Fibroblast of lung (primary cell): ENCODE results near the gene LSR. TPM values are rescaled to one million over a fixed set of nuclear protein-coding genes. Genes with fewer than 3 reads are reported as not detected.

ENCODE experiments used
- DNase-seq, 2 donors: peaks; one replicate each; pipeline versions ENCODE4 v3.0.0 to v3.0.0-alpha.2; 2010; ENCODE audit warnings: low read depth in 2 of 2
- H2AFZ ChIP-seq: 2 replicates; pipeline ENCODE4 v1.5.1; 2012; ENCODE audit warnings: low read length, control low read depth, inconsistent platforms
- H3K27ac ChIP-seq: 2 replicates; pipeline ENCODE4 v1.5.1; 2011; ENCODE audit warnings: low read length, control low read depth; ENCODE audit not compliant: insufficient read depth
- H3K27me3 ChIP-seq: 2 replicates; pipeline ENCODE4 v1.5.1; 2011; ENCODE audit warnings: mild to moderate bottlenecking, low read length; ENCODE audit not compliant: control insufficient read depth, insufficient read depth
- H3K36me3 ChIP-seq: 2 replicates; pipeline ENCODE4 v1.5.1; 2011; ENCODE audit warnings: low read length; ENCODE audit not compliant: control insufficient read depth, insufficient read depth
- H3K4me1 ChIP-seq: 2 replicates; pipeline ENCODE4 v1.5.1; 2011; ENCODE audit warnings: low read length; ENCODE audit not compliant: control insufficient read depth, insufficient read depth; ENCODE audit errors: extremely low read depth
- H3K4me2 ChIP-seq: 2 replicates; pipeline ENCODE4 v1.5.1; 2011; ENCODE audit warnings: low read length, control low read depth; ENCODE audit not compliant: insufficient read depth; ENCODE audit errors: extremely low read depth
- H3K4me3 ChIP-seq, 4 experiments: fragments of 200-600 bp in 1 of 4; sonication (generic) in 1 of 4; replicated peaks in 1 of 4; 2 replicates each; pipeline ENCODE4 v1.5.1; 2011 to 2016; ENCODE audit warnings: low read length in 4 of 4, low read depth in 3 of 4, mild to moderate bottlenecking in 3 of 4, control low read depth in 2 of 4, inconsistent platforms in 1 of 4, mixed read lengths in 1 of 4; ENCODE audit not compliant: insufficient read depth in 1 of 4; ENCODE audit errors: control extremely low read depth in 1 of 4
- H3K79me2 ChIP-seq: 2 replicates; pipeline ENCODE4 v1.5.1; 2012; ENCODE audit warnings: mild to moderate bottlenecking, low read length, inconsistent platforms; ENCODE audit not compliant: control insufficient read depth, insufficient read depth
- H3K9ac ChIP-seq: 2 replicates; pipeline ENCODE4 v1.5.1; 2011; ENCODE audit warnings: mild to moderate bottlenecking, low read length, control low read depth; ENCODE audit not compliant: insufficient read depth
- H3K9me3 ChIP-seq: 2 replicates; pipeline ENCODE4 v1.5.1; 2012; ENCODE audit warnings: low read depth, low read length; ENCODE audit not compliant: control insufficient read depth, insufficient read depth
- H4K20me1 ChIP-seq: 2 replicates; pipeline ENCODE4 v1.5.1; 2011; ENCODE audit warnings: low read length; ENCODE audit not compliant: control insufficient read depth, insufficient read depth; ENCODE audit errors: extremely low read depth
- CTCF ChIP-seq, 2 donors: IDR thresholded peaks in 1 of 2; conservative IDR thresholded peaks in 1 of 2; 1 replicate in 1 of 2; 2 replicates in 1 of 2; pipeline ENCODE4 v1.5.1; 2011 to 2012; ENCODE audit warnings: low read length in 2 of 2, control low read depth in 1 of 2, inconsistent platforms in 1 of 2, low read depth in 1 of 2, mild to moderate bottlenecking in 1 of 2
- EZH2 ChIP-seq: IDR thresholded peaks from 2 replicates; pipeline ENCODE4 v1.5.1; 2012; ENCODE audit warnings: low read length, control low read depth, mild to moderate bottlenecking; ENCODE audit errors: missing control alignments
- polyA plus RNA-seq, 2 donors: library from polyadenylated mRNA; depleted of rRNA in 1 of 2; stranded (reverse) in 1 of 2; unstranded in 1 of 2; fragments of >200 nt; gene quantifications; 2 replicates each; pipeline ENCODE4 v1.2.1, GENCODE V29; 2011 to 2012; ENCODE audit warnings: missing spikeins in 1 of 2
- total RNA-seq: library from RNA; depleted of rRNA; stranded (reverse); fragments of >200 nt; gene quantifications from 2 replicates; pipeline ENCODE4 v1.2.1, GENCODE V29; 2014

The LSR gene
- total and polyA plus RNA-seq, 2 donors (not counting 1 experiment from before 2014, with no cell fraction given) = 0.31 to 0.33 TPM

- Histone ChIP-seq H3K27ac (no peak overlapping the region), H3K4me1 (no peaks in the 10 kb centered on the region), H3K4me2 (no peak overlapping the region), H3K27me3 (peaks cover 7% of the 10 kb centered on the region), H3K9ac (no peak overlapping the region), H4K20me1 (no peaks in the 10 kb centered on the region), H2AFZ (no peak overlapping the region), H3K79me2 (no peaks in the 10 kb centered on the region), H3K36me3 (no peaks in the 10 kb centered on the region), H3K4me3 (no peak overlapping the region), H3K9me3 (no peaks in the 10 kb centered on the region)
- no peak for TF ChIP-seq EZH2
- no peak for TF ChIP-seq CTCF (conservative IDR thresholded peaks at IDR 0.05 in 1 of 2, IDR thresholded peaks at IDR 0.05 in 1 of 2; ENCODE audit: low read depth in 1 of 2, low read length in 2 of 2)
- DNase-seq = no peak
Observed at GRCh38 chr19:35202722-35203688, 45.8 kb upstream of the LSR start.

- peaks cover 3% of the 10 kb centered on the region for H3K27me3 ChIP-seq
- no peak for DNase-seq
- H3K27ac ChIP-seq = no peak overlapping the region
- no peaks in the 10 kb centered on the region for H3K9me3 ChIP-seq
- no peak overlapping the region for H2AFZ ChIP-seq
- H3K36me3 ChIP-seq = no peaks in the 10 kb centered on the region
- H3K4me1 ChIP-seq = no peaks in the 10 kb centered on the region
- H3K4me2 ChIP-seq = no peak overlapping the region
- no peaks in the 10 kb centered on the region for H3K79me2 ChIP-seq
- TF ChIP-seq EZH2 = no peak
- no peaks in the 10 kb centered on the region for H4K20me1 ChIP-seq
- H3K9ac ChIP-seq = no peak overlapping the region
- H3K4me3 ChIP-seq = no peak overlapping the region
Observed at GRCh38 chr19:35204799-35205732, 43.7 kb upstream of the LSR start.

- Histone ChIP-seq H2AFZ (no peak overlapping the region), H3K4me3 (no peak overlapping the region), H3K9me3 (no peaks in the 10 kb centered on the region), H3K4me2 (no peak overlapping the region), H4K20me1 (no peaks in the 10 kb centered on the region), H3K27ac (no peak overlapping the region), H3K36me3 (no peaks in the 10 kb centered on the region), H3K4me1 (no peaks in the 10 kb centered on the region), H3K79me2 (no peaks in the 10 kb centered on the region), H3K9ac (no peak overlapping the region), H3K27me3 (no peaks in the 10 kb centered on the region)
- TF ChIP-seq EZH2 = no peak
- TF ChIP-seq CTCF (conservative IDR thresholded peaks at IDR 0.05 in 1 of 2, IDR thresholded peaks at IDR 0.05 in 1 of 2; ENCODE audit: low read depth in 1 of 2, low read length in 2 of 2) = no peak
- DNase-seq = no peak
Observed at GRCh38 chr19:35205733-35206323, 43.0 kb upstream of the LSR start.
